Umbilical cord (tissue), 2 donors: ENCODE results near the gene PRSS21. TPM values are rescaled to one million over a fixed set of nuclear protein-coding genes. Genes with fewer than 3 reads are reported as not detected.

Source experiments
- DNase-seq: peaks from one replicate; pipeline ENCODE4 v3.0.0-alpha.2; 2015; ENCODE audit warnings: low spot score
- total RNA-seq: library from RNA; depleted of rRNA; stranded (reverse); fragments of >200 nt; gene quantifications from one replicate; pipeline ENCODE4 v1.2.3, GENCODE V29; 2014; ENCODE audit warnings: low replicate concordance; ENCODE audit not compliant: insufficient read depth

Gene PRSS21
- not detected for total RNA-seq

GRCh38 chr16:2816751-2817339, at the start of gene PRSS21:
PRSS21 (plus strand) TSS chr16:2817237; CDS start chr16:2817269, 32 bp downstream.
- DNase-seq = no peak

- no peak for DNase-seq
These were observed 49.1 kb upstream of the PRSS21 start for GRCh38 chr16:2767891-2768290.

GRCh38 chr16:2768403-2769089, 48.5 kb upstream of the PRSS21 start:
- DNase-seq = no peak

- DNase-seq = no peak
These were observed 47.9 kb upstream of the PRSS21 start for GRCh38 chr16:2769100-2769529.

DNA sequence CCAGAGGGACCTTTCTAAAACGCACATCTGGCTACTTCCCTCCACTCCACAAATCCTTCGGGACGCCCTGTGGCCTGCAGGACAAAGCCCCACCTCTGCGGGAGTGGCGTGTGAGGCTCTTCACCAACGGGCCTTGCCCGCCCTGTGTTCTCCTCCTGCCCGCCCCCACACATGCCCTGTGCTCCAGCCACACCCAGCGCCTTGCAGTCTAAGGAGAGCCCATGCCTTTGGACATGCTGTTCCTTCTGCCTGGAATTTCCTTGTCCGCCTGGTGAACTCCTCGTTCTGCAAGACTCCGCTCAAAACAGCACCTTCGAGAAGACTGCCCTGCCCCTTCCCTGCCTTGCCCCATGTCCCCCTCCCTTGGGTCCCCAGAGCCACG, 47.4 kb upstream of the PRSS21 start:
- no peak for DNase-seq

- no peak for DNase-seq
These were observed 46.7 kb upstream of the PRSS21 start for GRCh38 chr16:2770057-2770951.

DNA sequence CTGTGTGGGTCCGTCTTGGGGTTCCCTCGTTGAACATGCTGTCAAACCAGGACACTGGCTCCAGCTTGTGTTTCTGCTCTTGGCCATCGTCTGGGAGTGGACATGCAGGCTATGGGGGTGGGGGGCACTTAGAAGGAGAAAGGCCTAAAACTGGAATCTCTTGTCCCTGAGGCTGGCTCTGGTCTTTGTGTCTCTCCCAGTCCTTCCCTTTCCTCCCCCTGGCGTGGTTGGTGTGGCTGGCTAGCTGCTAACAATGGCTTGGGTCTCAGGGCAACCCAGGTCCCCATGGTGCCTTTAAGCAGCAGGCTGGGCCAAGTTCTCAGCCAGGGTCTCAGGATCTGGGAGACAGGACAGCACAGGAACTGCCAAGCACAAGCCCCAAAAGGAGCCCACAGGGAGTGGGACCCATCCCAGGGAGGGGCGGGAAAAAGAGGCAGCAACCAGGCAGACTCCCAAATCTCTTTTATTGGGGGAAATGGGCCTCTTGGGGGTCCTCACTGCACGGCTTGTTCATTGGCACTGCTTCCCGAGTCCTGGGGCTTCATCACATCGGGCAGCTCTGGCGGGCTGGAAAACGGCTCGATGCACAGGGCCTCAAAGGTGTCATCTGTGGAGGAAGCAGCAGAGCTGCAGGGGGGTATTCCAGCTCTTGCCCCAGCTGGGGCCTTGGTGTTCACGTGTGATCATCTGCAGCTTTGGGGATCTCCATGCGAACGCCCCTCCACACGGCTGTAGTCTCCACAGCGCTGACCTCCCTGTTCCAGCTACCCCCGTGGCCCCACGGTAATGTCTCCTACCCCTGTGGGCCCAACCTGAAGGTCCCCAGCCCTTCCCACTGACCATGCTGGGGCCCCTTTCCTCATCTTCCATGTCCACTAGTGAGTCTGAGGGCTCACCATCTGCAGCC, 45.3 kb upstream of the PRSS21 start:
- DNase-seq = no peak

GRCh38 chr16:2773188-2773968, 43.7 kb upstream of the PRSS21 start:
- DNase-seq = no peak

GRCh38 chr16:2774161-2774891, 42.7 kb upstream of the PRSS21 start:
- no peak for DNase-seq

DNA sequence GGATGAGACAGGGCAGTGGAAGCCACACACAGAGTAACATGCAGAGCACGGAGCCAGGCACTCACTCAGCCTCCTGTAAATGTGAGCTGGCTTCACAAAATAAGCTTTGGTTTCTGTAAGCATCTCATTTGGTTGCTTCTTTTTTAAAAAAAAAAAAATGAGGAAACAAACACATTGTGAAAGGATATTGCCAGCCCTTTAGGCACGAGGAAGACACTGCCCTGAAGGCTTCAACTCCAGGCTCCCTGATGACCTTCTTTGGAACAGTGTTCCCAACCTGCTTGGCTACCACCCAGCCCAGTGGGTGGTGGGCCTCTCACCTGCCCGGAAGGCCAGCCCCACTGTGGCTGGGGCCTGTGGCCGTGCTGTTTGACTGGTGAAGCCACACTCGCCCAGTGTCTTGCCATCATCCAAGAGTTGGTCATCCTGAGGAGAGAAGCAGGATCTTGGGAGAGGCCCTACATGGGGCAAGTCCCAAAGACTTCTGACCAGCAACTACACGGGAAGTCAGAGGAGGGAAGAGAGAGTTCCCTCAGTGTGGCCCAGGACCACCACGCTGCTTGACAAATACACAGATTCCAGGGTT, 41.8 kb upstream of the PRSS21 start:
- no peak for DNase-seq

DNA sequence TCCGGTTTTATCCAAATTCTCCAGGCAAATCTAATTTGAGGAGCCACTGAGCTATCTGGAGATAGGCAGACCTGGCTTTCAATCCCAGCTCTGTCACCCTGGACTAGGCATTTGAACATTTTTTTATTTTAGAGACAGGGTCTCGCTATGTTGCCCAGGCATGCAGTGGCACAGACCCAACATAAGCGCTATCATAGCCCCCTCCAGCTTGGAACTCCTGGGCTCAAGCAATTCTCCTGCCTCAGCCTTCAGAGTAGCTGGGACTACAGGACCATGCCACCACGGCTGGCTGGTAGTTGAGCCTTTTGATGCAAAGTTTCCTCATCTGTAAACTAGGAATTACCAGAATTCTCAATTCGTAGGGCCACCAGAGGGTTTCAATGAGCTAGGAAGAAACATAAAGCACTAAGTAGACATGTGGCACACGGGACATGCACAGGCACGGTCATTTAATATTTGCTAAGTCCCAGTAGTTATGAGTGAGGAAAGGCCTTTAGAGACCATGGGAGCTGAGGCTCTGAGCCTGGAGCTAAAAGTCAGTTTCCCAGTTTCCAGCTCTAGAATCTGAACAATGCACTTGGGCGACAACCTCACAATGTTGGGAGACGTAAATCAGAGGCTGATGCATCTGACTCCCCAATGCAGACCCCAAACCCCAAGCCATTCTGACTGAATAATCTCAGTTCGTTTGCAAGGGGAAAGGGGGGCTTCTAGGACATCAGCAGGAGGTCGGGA, 41.1 kb upstream of the PRSS21 start:
- DNase-seq = no peak

- no peak for DNase-seq
These were observed 40.4 kb upstream of the PRSS21 start for GRCh38 chr16:2776500-2777139.

- peak; percentile 90 for DNase-seq
These were observed 39.7 kb upstream of the PRSS21 start, which contains the start of gene ELOB for GRCh38 chr16:2777231-2777902. ELOB (minus strand) TSS chr16:2777280; CDS start chr16:2777239, 41 bp downstream.

- DNase-seq = peak; percentile 45
These were observed 39.0 kb upstream of the PRSS21 start for GRCh38 chr16:2777903-2778629.

GRCh38 chr16:2778630-2778958, 38.4 kb upstream of the PRSS21 start:
- no peak for DNase-seq

DNA sequence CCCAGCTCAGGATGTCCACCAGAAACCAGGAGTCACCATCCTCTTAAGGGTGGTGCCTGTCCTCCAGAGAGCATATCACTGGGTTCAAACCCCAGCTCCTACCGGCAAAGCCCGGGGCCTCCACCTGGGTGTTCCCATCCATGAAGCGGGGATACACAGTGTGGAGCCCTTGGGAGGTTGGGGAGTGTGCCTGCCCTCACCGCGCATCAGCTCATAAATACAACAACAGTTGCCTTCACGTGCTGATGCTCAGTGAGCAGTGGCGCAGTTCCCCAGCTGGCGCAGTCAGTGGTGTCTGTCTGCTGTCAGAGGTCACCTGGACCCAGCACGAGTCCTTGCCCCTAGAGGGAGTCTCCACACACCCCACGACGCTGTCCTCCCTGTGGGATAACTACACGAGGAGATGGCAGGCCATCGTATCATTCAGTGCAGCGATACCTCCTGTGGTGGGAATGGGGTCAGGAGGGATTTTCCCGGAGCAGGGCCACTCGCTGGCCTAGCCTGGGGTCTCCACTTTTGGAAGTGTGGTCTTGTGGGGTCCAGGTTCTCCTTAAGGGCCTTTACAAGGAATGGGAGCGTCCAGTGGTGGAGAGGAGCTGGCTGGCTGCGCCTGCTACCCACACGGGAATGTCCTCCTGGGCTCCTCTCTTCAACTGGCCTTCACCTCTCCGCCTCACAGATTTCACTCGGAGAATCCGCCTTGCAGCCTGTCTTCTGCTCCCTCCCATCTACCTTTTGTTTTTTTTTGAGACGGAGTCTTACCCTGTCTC, 37.7 kb upstream of the PRSS21 start:
- DNase-seq = no peak
